WTC11 (cell line): ENCODE measurements around the gene NCOA3. TPM values are rescaled to one million over a fixed set of nuclear protein-coding genes. Genes with fewer than 3 reads are reported as not detected.
"Not testable (repeated sequence)": the region's sequence is repeated elsewhere in the genome, so short reads cannot be mapped to it uniquely, and the experiment has no call there.

ENCODE experiments used
- ATAC-seq: fragments of 200-7000 bp; cut with Tn5 transposase; 2 replicates; pipeline ENCODE4 v1.10.0; 2021; ENCODE audit warnings: mild to moderate bottlenecking, moderate library complexity
- CTCF ChIA-PET: fragments of 300-600 bp; sonication (Branson Sonifier 250); formaldehyde crosslinking; loops from one replicate; lab custom pipeline; 2021; ENCODE audit warnings: antibody characterized with exemption; lab: Charles Lee
- POLR2A ChIA-PET: fragments of 350-600 bp; sonication (Branson Sonifier 250); formaldehyde crosslinking; loops from one replicate; lab custom pipeline; 2021; ENCODE audit warnings: antibody characterized with exemption; lab: Charles Lee
- DNase-seq: peaks from one replicate; pipeline ENCODE4 v3.0.0; 2021; ENCODE audit warnings: low spot score
- H3K27ac Mint-ChIP-seq: 2 replicates; pipeline ENCODE4 v1.8.0; 2021; ENCODE audit warnings: mixed read lengths
- H3K27me3 Mint-ChIP-seq: 2 replicates; pipeline ENCODE4 v1.8.0; 2021; ENCODE audit warnings: low read depth, mild to moderate bottlenecking, moderate library complexity, mixed read lengths
- H3K36me3 Mint-ChIP-seq: 2 replicates; pipeline ENCODE4 v1.8.0; 2021; ENCODE audit warnings: mixed read lengths
- H3K4me1 Mint-ChIP-seq: 2 replicates; pipeline ENCODE4 v1.8.0; 2022; ENCODE audit warnings: mixed read lengths
- H3K4me3 Mint-ChIP-seq: 2 replicates; pipeline ENCODE4 v1.8.0; 2021; ENCODE audit warnings: mild to moderate bottlenecking, moderate library complexity, mixed read lengths
- H3K9me3 Mint-ChIP-seq: 2 replicates; pipeline ENCODE4 v1.8.0; 2021; ENCODE audit warnings: mixed read lengths
- CDX4 ChIP-seq: fragments of 250-450 bp; sonication (Bioruptor Pico); IDR thresholded peaks from 2 replicates; pipeline ENCODE4 v1.9.0; 2021; ENCODE audit warnings: moderate library complexity, mild to moderate bottlenecking, inconsistent platforms, borderline replicate concordance
- E2F4 ChIP-seq: sonication (generic); formaldehyde crosslinking; IDR thresholded peaks from 2 replicates; pipeline ENCODE4 v1.8.1; 2022; ENCODE audit warnings: low read depth, mild to moderate bottlenecking, moderate library complexity, missing genetic modification reagents, borderline replicate concordance
- GTF2I ChIP-seq: fragments of 250-450 bp; sonication (Bioruptor Pico); conservative IDR thresholded peaks from 2 replicates; pipeline ENCODE4 v1.4.0; 2021; ENCODE audit warnings: mild to moderate bottlenecking
- NFE2L1 ChIP-seq: sonication (generic); formaldehyde crosslinking; IDR thresholded peaks from 2 replicates; pipeline ENCODE4 v1.8.1; 2023; ENCODE audit warnings: missing genetic modification reagents
- RORB ChIP-seq: fragments of 250-450 bp; sonication (Bioruptor Pico); IDR thresholded peaks from 2 replicates; pipeline ENCODE4 v1.9.0; 2021; ENCODE audit warnings: mild to moderate bottlenecking
- SMAD4 ChIP-seq: sonication (generic); formaldehyde crosslinking; IDR thresholded peaks from 2 replicates; pipeline ENCODE4 v1.8.0; 2022; ENCODE audit warnings: mild to moderate bottlenecking, missing genetic modification reagents
- SOX15 ChIP-seq: fragments of 250-450 bp; sonication (Bioruptor Pico); IDR thresholded peaks from 2 replicates; pipeline ENCODE4 v1.9.0; 2021; ENCODE audit warnings: mild to moderate bottlenecking
- SP1 ChIP-seq: sonication (generic); formaldehyde crosslinking; conservative IDR thresholded peaks from 2 replicates; pipeline ENCODE4 v1.8.1; 2022; ENCODE audit warnings: missing genetic modification reagents
- TCF7 ChIP-seq: sonication (generic); formaldehyde crosslinking; IDR thresholded peaks from 2 replicates; pipeline ENCODE4 v1.8.0; 2022; ENCODE audit warnings: mild to moderate bottlenecking, low read depth, missing genetic modification reagents, moderate library complexity
- ZNF138 ChIP-seq: sonication (generic); formaldehyde crosslinking; conservative IDR thresholded peaks from 2 replicates; pipeline ENCODE4 v1.8.1; 2022; ENCODE audit warnings: mild to moderate bottlenecking, moderate library complexity, missing genetic modification reagents
- ZNF263 ChIP-seq: sonication (generic); formaldehyde crosslinking; IDR thresholded peaks from 2 replicates; pipeline ENCODE4 v1.8.1; 2022; ENCODE audit warnings: low read depth, mild to moderate bottlenecking, moderate library complexity, missing genetic modification reagents
- ZNF281 ChIP-seq: sonication (generic); formaldehyde crosslinking; IDR thresholded peaks from 2 replicates; pipeline ENCODE4 v1.8.0; 2023; ENCODE audit warnings: mild to moderate bottlenecking, missing genetic modification reagents
- ZNF396 ChIP-seq: fragments of 250-450 bp; sonication (Bioruptor Pico); IDR thresholded peaks from 2 replicates; pipeline ENCODE4 v1.8.0; 2021; ENCODE audit warnings: mild to moderate bottlenecking, moderate library complexity, borderline replicate concordance
- total RNA-seq: library from RNA; stranded (reverse); gene quantifications from 3 replicates; pipeline ENCODE4 v1.2.3, GENCODE V29; 2021
- TF ChIP-seq, protein P1 (sequence below): fragments of 250-450 bp; sonication (Bioruptor Pico); IDR thresholded peaks from 2 replicates; pipeline ENCODE4 v1.9.0; 2021; ENCODE audit warnings: mild to moderate bottlenecking

NCOA3 gene
- total RNA-seq, 1 experiment from 2014 or later, result 25.2 TPM

GRCh38 chr20:47506850-47507249, 5.2 kb downstream of the NCOA3 start (continued):
- TF ChIP-seq ZNF281 (no peak), ZNF396 (CRISPR knock-in tag) (no peak), ZNF138 (CRISPR knock-in tag) (no peak), E2F4 (no peak), NFE2L1 (CRISPR knock-in tag) (no peak), GTF2I (CRISPR knock-in tag) (no peak), RORB (CRISPR knock-in tag) (no peak)

GRCh38 chr20:47507275-47507981, 5.7 kb downstream of the NCOA3 start:
- H3K9me3 Mint-ChIP-seq, DNase-seq, H3K36me3 Mint-ChIP-seq, H3K27me3 Mint-ChIP-seq, POLR2A ChIA-PET, H3K4me3 Mint-ChIP-seq, ATAC-seq: not testable (repeated sequence)
- Mint-ChIP-seq H3K27ac (peak overlapping the region; percentile 70), H3K4me1 (peaks cover 53% of the 10 kb centered on the region)
- CTCF ChIA-PET, result interaction anchor here (2.8 kb wide), 1 partner anchor 27 kb away, joined by 7 read pairs; no protein-coding TSS in a partner anchor

- Mint-ChIP-seq H3K36me3 (peaks cover 7% of the 10 kb centered on the region; the same call in 1 of the 2 replicates), H3K27ac (peak overlapping the region; percentile 65; the same call in 1 of the 2 replicates), H3K4me3 (no peak overlapping the region), H3K4me1 (peaks cover 54% of the 10 kb centered on the region), H3K27me3 (no peaks in the 10 kb centered on the region), H3K9me3 (no peaks in the 10 kb centered on the region)
- no peak for DNase-seq
- ATAC-seq, result no peak
- CTCF ChIA-PET, result interaction anchor here (2.8 kb wide), 1 partner anchor 26 kb away, joined by 7 read pairs; no protein-coding TSS in a partner anchor
- POLR2A ChIA-PET, result no interaction called here
- TF ChIP-seq SP1 (CRISPR knock-in tag) (no peak), CDX4 (no peak), ZNF263 (CRISPR knock-in tag) (no peak), SMAD4 (CRISPR knock-in tag) (no peak), TCF7 (CRISPR knock-in tag) (no peak), SOX15 (no peak)
- TF ChIP-seq, protein P1, sequence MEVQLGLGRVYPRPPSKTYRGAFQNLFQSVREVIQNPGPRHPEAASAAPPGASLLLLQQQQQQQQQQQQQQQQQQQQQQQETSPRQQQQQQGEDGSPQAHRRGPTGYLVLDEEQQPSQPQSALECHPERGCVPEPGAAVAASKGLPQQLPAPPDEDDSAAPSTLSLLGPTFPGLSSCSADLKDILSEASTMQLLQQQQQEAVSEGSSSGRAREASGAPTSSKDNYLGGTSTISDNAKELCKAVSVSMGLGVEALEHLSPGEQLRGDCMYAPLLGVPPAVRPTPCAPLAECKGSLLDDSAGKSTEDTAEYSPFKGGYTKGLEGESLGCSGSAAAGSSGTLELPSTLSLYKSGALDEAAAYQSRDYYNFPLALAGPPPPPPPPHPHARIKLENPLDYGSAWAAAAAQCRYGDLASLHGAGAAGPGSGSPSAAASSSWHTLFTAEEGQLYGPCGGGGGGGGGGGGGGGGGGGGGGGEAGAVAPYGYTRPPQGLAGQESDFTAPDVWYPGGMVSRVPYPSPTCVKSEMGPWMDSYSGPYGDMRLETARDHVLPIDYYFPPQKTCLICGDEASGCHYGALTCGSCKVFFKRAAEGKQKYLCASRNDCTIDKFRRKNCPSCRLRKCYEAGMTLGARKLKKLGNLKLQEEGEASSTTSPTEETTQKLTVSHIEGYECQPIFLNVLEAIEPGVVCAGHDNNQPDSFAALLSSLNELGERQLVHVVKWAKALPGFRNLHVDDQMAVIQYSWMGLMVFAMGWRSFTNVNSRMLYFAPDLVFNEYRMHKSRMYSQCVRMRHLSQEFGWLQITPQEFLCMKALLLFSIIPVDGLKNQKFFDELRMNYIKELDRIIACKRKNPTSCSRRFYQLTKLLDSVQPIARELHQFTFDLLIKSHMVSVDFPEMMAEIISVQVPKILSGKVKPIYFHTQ (CRISPR knock-in tag), result no peak
These were observed 6.6 kb downstream of the NCOA3 start for GRCh38 chr20:47508278-47508677.
